Neuronal stem cell (in vitro differentiated cells): ENCODE results near the gene CKAP5.

Experiments used
- DNase-seq: peaks from one replicate; pipeline ENCODE4 v3.0.0-alpha.2; 2013; ENCODE audit warnings: low spot score
- H2AFZ ChIP-seq: one replicate; pipeline ENCODE4 v1.6.1; 2013; ENCODE audit warnings: mild to moderate bottlenecking, low read length, inconsistent platforms
- H2AK5ac ChIP-seq: 2 replicates; pipeline ENCODE4 v1.6.1; 2013; ENCODE audit warnings: low read depth, mild to moderate bottlenecking, inconsistent platforms, low read length, moderate library complexity, mixed read lengths
- H2BK120ac ChIP-seq: 2 replicates; pipeline ENCODE4 v1.6.1; 2013; ENCODE audit warnings: low read depth, mild to moderate bottlenecking, inconsistent platforms, low read length, moderate library complexity, mixed read lengths
- H2BK12ac ChIP-seq: one replicate; pipeline ENCODE4 v1.6.1; 2013; ENCODE audit warnings: low read length, inconsistent platforms
- H2BK15ac ChIP-seq: 2 replicates; pipeline ENCODE4 v1.6.1; 2013; ENCODE audit warnings: mild to moderate bottlenecking, low read length, inconsistent platforms, mixed read lengths
- H2BK5ac ChIP-seq: one replicate; pipeline ENCODE4 v1.6.1; 2013; ENCODE audit warnings: inconsistent platforms, mild to moderate bottlenecking, low read length, moderate library complexity
- H3K14ac ChIP-seq: one replicate; pipeline ENCODE4 v1.6.1; 2013; ENCODE audit warnings: low read length, inconsistent platforms
- H3K18ac ChIP-seq: 2 replicates; pipeline ENCODE4 v1.6.1; 2013; ENCODE audit warnings: low read length, inconsistent platforms
- H3K23ac ChIP-seq: 2 replicates; pipeline ENCODE4 v1.6.1; 2013; ENCODE audit warnings: low read depth, mild to moderate bottlenecking, mixed read lengths, low read length, inconsistent platforms; ENCODE audit not compliant: poor library complexity
- H3K27ac ChIP-seq: replicated peaks from 3 replicates; pipeline ENCODE4 v1.5.1; 2013; ENCODE audit warnings: low read length, inconsistent platforms
- H3K27me3 ChIP-seq, 3 experiments: 2 replicates each; pipeline ENCODE4 v1.6.1; 2013; ENCODE audit warnings: low read length in 3 of 3, mild to moderate bottlenecking in 2 of 3, inconsistent platforms in 1 of 3, low read depth in 1 of 3, mixed read lengths in 1 of 3, moderate library complexity in 1 of 3; ENCODE audit not compliant: control insufficient read depth in 3 of 3, insufficient read depth in 3 of 3
- H3K36me3 ChIP-seq, 2 donors: replicated peaks in 1 of 2; 2 replicates each; pipeline ENCODE4 v1.6.1; 2013; ENCODE audit warnings: low read length in 2 of 2; ENCODE audit not compliant: control insufficient read depth in 2 of 2, insufficient read depth in 2 of 2
- H3K4ac ChIP-seq: 2 replicates; pipeline ENCODE4 v1.6.1; 2013; ENCODE audit warnings: inconsistent platforms, mild to moderate bottlenecking, low read length, moderate library complexity
- H3K4me1 ChIP-seq, 2 donors: 1 replicate in 1 of 2; 2 replicates in 1 of 2; pipeline ENCODE4 v1.6.1; 2013; ENCODE audit warnings: low read length in 2 of 2, low read depth in 1 of 2; ENCODE audit not compliant: control insufficient read depth in 2 of 2, insufficient read depth in 1 of 2
- H3K4me2 ChIP-seq: one replicate; pipeline ENCODE4 v1.6.1; 2013; ENCODE audit warnings: mild to moderate bottlenecking, low read length, inconsistent platforms; ENCODE audit not compliant: insufficient read depth, poor library complexity, severe bottlenecking
- H3K4me3 ChIP-seq, 2 donors: 2 replicates each; pipeline ENCODE4 v1.5.1; 2013; ENCODE audit warnings: low read length in 2 of 2, mild to moderate bottlenecking in 2 of 2, inconsistent platforms in 1 of 2, moderate library complexity in 1 of 2
- H3K79me1 ChIP-seq: one replicate; pipeline ENCODE4 v1.6.1; 2013; ENCODE audit warnings: low read depth, mild to moderate bottlenecking, inconsistent platforms, low read length, moderate library complexity
- H3K9ac ChIP-seq: one replicate; pipeline ENCODE4 v1.6.1; 2013; ENCODE audit warnings: mild to moderate bottlenecking, low read depth, low read length, inconsistent platforms; ENCODE audit not compliant: poor library complexity
- H3K9me3 ChIP-seq, 2 donors: replicated peaks in 1 of 2; 2 replicates each; pipeline versions ENCODE3 to v1.6.1; 2013; ENCODE audit warnings: low read length in 2 of 2, mild to moderate bottlenecking in 2 of 2, inconsistent platforms in 1 of 2, low read depth in 1 of 2, mixed read lengths in 1 of 2, moderate library complexity in 1 of 2; ENCODE audit not compliant: control insufficient read depth in 2 of 2, insufficient read depth in 1 of 2
- H4K8ac ChIP-seq: one replicate; pipeline ENCODE4 v1.6.1; 2013; ENCODE audit warnings: low read depth, mild to moderate bottlenecking, inconsistent platforms, low read length, moderate library complexity
- H4K91ac ChIP-seq: one replicate; pipeline ENCODE4 v1.6.1; 2013; ENCODE audit warnings: low read length, low read depth, mild to moderate bottlenecking, inconsistent platforms; ENCODE audit not compliant: poor library complexity
- WGBS, 2 donors: extraction: QIAGEN DNeasy Blood & Tissue Kit; methylation state at CpG; one replicate each; pipeline ENCODE4 v1.1.7; 2013; ENCODE audit warnings: missing lambda C conversion rate in 2 of 2, mixed read lengths in 1 of 2; ENCODE audit not compliant: insufficient read length in 2 of 2, insufficient replicate concordance in 1 of 2; ENCODE audit errors: extremely low coverage in 2 of 2; 5-methylcytosine and 5-hydroxymethylcytosine counted together

The CKAP5 gene

DNA sequence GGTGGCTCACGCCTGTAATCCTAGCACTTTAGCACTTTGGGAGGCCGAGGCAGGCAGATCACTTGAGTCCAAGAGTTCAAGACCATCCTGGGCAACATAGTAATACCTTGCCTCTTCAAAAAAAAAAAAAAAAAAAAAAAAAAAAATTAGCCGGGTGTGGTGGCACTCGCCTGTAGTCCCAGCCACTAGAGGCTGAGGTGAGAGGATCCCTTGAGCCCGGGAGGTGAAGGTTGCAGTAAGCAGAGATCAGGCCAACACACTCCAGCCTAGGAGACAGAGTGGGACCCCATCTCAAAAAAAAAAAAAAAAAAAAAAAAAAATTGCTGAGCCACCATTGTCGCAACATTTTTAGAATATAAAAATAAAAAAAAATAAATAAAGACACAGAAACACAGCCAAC, 7.6 kb downstream of the CKAP5 start:
- no peak overlapping the region for H3K4me3 ChIP-seq
- no peak overlapping the region for H4K91ac ChIP-seq
- no CpG with 5 or more reads among the region's 6 CpGs for WGBS, 2 donors
- no peak overlapping the region for H4K8ac ChIP-seq
- H2BK15ac ChIP-seq = no peak overlapping the region
- H3K4me2 ChIP-seq = no peak overlapping the region
- peaks cover 0 to 69% of the 10 kb centered on the region in 2 donors for H3K36me3 ChIP-seq
- H3K23ac ChIP-seq = no peak overlapping the region
- H2BK5ac ChIP-seq = no peak overlapping the region
- H3K18ac ChIP-seq = no peak overlapping the region
- no peak overlapping the region for H2AFZ ChIP-seq
- H2AK5ac ChIP-seq = no peak overlapping the region
- H3K9me3 ChIP-seq = peaks cover 0 to 2% of the 10 kb centered on the region in 2 donors
- no peak for DNase-seq
- H2BK12ac ChIP-seq = no peak overlapping the region
- no peak overlapping the region for H3K4ac ChIP-seq
- no peaks in the 10 kb centered on the region for H3K79me1 ChIP-seq
- H3K9ac ChIP-seq = no peak overlapping the region
- no peaks in the 10 kb centered on the region for H3K4me1 ChIP-seq
- no peak overlapping the region for H3K14ac ChIP-seq
- no peaks in the 10 kb centered on the region for H3K27me3 ChIP-seq
- no peak overlapping the region for H3K27ac ChIP-seq
- H2BK120ac ChIP-seq = no peak overlapping the region

DNA sequence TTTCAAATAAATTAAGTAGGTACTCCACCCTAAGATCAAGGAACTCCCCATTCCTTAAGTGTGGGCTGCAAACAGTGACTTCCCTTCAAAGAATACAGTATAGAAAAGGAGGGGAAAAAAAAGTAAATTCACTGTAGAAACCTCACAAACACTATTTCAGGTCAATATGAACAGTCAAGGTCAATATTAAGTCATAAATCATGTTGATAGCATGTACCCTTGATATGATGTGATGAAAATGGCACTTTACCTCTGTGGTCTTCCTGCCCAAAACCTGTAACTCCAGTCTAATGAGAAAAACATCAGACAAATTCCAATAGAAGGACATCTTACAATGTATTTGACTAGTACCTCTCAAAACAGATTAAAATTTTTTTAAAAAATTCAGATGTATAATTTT, 8.2 kb downstream of the CKAP5 start:
- Histone ChIP-seq H3K36me3 (peaks cover 0 to 64% of the 10 kb centered on the region in 2 donors), H3K27ac (no peak overlapping the region), H3K23ac (no peak overlapping the region), H4K91ac (no peak overlapping the region), H3K4me3 (no peak overlapping the region), H2BK12ac (no peak overlapping the region), H3K14ac (no peak overlapping the region), H3K27me3 (no peaks in the 10 kb centered on the region), H3K4me2 (no peak overlapping the region), H2AFZ (no peak overlapping the region), H4K8ac (no peak overlapping the region), H2BK120ac (no peak overlapping the region), H3K18ac (no peak overlapping the region), H3K79me1 (no peaks in the 10 kb centered on the region), H3K9ac (no peak overlapping the region), H3K9me3 (peaks cover 0 to 2% of the 10 kb centered on the region in 2 donors), H2BK5ac (no peak overlapping the region), H3K4ac (no peak overlapping the region), H2BK15ac (no peak overlapping the region), H2AK5ac (no peak overlapping the region), H3K4me1 (no peaks in the 10 kb centered on the region)
- DNase-seq = no peak

DNA sequence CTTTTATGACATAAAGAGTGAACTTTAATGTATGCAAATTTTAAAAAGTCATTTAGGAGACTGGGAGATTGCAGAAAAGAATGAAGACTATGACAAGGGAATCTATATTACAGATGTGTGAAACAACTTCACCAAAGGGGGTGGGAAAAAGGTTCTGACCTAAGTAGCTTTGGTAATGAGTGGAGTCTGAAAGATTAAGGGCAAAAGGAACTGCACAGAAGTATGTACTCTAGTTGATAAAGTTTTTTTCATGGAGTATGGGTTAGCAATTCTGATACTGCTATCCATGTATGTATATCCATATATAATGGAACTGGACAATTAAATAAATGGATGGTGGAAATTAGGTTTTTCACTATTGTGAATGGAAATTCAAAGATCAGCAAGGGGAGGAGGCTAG, 9.2 kb downstream of the CKAP5 start:
- Histone ChIP-seq H2BK5ac (no peak overlapping the region), H3K14ac (no peak overlapping the region), H3K4me3 (no peak overlapping the region), H3K23ac (no peak overlapping the region), H4K8ac (no peak overlapping the region), H2AFZ (no peak overlapping the region), H2BK15ac (no peak overlapping the region), H3K36me3 (peaks cover 0 to 64% of the 10 kb centered on the region in 2 donors), H3K79me1 (no peaks in the 10 kb centered on the region), H2AK5ac (no peak overlapping the region), H3K27ac (no peak overlapping the region), H3K4me2 (no peak overlapping the region), H2BK120ac (no peak overlapping the region), H3K18ac (no peak overlapping the region), H3K9ac (no peak overlapping the region), H3K27me3 (no peaks in the 10 kb centered on the region), H3K4ac (no peak overlapping the region), H3K4me1 (no peaks in the 10 kb centered on the region), H3K9me3 (no peaks in the 10 kb centered on the region), H2BK12ac (no peak overlapping the region), H4K91ac (no peak overlapping the region)
- no peak for DNase-seq

DNA sequence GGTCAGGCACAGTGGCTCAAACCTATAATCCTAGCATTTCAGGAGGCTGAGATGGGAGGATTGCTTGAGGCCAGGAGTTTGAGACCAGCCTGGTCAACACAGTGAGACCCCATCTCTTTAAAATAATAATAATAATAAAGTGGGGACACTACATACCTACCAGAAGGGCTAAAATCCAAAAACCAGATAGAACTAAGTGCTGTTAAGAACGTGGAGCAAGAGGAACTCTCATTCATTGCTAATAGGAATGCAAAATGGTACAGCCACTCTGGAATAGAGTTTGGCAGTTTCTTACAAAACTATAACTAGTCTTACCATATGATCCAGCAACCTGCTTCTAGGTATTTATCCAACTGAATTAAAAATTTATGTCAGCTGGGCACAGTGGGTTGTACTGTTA, 9.6 kb downstream of the CKAP5 start:
- H4K8ac ChIP-seq = no peak overlapping the region
- H2AFZ ChIP-seq = no peak overlapping the region
- H3K23ac ChIP-seq = no peak overlapping the region
- DNase-seq = no peak
- WGBS, 2 donors = no CpG with 5 or more reads among the region's 1 CpG
- no peak overlapping the region for H3K4me2 ChIP-seq
- no peak overlapping the region for H3K4me3 ChIP-seq
- H2BK5ac ChIP-seq = no peak overlapping the region
- no peak overlapping the region for H3K14ac ChIP-seq
- no peaks in the 10 kb centered on the region for H3K27me3 ChIP-seq
- H3K4me1 ChIP-seq = no peaks in the 10 kb centered on the region
- no peak overlapping the region for H3K4ac ChIP-seq
- no peak overlapping the region for H3K9ac ChIP-seq
- H2BK12ac ChIP-seq = no peak overlapping the region
- H4K91ac ChIP-seq = no peak overlapping the region
- peaks cover 0 to 62% of the 10 kb centered on the region in 2 donors for H3K36me3 ChIP-seq
- H3K18ac ChIP-seq = no peak overlapping the region
- no peaks in the 10 kb centered on the region for H3K9me3 ChIP-seq
- H2BK120ac ChIP-seq = no peak overlapping the region
- no peak overlapping the region for H3K27ac ChIP-seq
- no peak overlapping the region for H2BK15ac ChIP-seq
- H3K79me1 ChIP-seq = no peaks in the 10 kb centered on the region
- no peak overlapping the region for H2AK5ac ChIP-seq
